Measurements from ENCODE around the gene DOCK4.

- TF ChIP-seq, protein P1, sequence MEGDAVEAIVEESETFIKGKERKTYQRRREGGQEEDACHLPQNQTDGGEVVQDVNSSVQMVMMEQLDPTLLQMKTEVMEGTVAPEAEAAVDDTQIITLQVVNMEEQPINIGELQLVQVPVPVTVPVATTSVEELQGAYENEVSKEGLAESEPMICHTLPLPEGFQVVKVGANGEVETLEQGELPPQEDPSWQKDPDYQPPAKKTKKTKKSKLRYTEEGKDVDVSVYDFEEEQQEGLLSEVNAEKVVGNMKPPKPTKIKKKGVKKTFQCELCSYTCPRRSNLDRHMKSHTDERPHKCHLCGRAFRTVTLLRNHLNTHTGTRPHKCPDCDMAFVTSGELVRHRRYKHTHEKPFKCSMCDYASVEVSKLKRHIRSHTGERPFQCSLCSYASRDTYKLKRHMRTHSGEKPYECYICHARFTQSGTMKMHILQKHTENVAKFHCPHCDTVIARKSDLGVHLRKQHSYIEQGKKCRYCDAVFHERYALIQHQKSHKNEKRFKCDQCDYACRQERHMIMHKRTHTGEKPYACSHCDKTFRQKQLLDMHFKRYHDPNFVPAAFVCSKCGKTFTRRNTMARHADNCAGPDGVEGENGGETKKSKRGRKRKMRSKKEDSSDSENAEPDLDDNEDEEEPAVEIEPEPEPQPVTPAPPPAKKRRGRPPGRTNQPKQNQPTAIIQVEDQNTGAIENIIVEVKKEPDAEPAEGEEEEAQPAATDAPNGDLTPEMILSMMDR (conservative IDR thresholded peaks at IDR 0.05 in 1 of 2, IDR thresholded peaks at IDR 0.05 in 1 of 2; ENCODE audit: extremely low read depth in 1 of 2, insufficient read depth in 1 of 2, low read depth in 1 of 2, low read length in 2 of 2), result no peak
- no peak for TF ChIP-seq EZH2 (IDR thresholded peaks at IDR 0.05; ENCODE audit: borderline replicate concordance, low read length)
Observed at GRCh38 chr7:111910656-111911055, 295.5 kb downstream of the DOCK4 start.

Measured in mammary epithelial cell (primary cell).